SK-N-SH (cell line): ENCODE results near the gene FAM50B. TPM values are rescaled to one million over a fixed set of nuclear protein-coding genes. Genes with fewer than 3 reads are reported as not detected.

Experiments
- CTCF ChIA-PET: fragments of 300-600, 350-600 bp; formaldehyde crosslinking; extraction: SDS; loops from one replicate; lab custom pipeline; 2021; lab: Yijun Ruan, JAX
- POLR2A ChIA-PET: fragments of 350-600 bp; sonication (Branson Sonifier 250); formaldehyde crosslinking; extraction: SDS; loops from one replicate; lab custom pipeline; 2020; ENCODE audit warnings: antibody characterized with exemption, inconsistent platforms; lab: Yijun Ruan, JAX
- DNase-seq: peaks from one replicate; pipeline ENCODE4 v3.0.0; 2012
- H2AFZ ChIP-seq: fragments of 200-600 bp; sonication (generic); 2 replicates; pipeline ENCODE4 v1.8.1; 2016; ENCODE audit warnings: antibody characterized with exemption, mild to moderate bottlenecking, low read depth
- H3F3A ChIP-seq: fragments of 200-600 bp; sonication (generic); replicated peaks from 2 replicates; pipeline ENCODE3; 2016; ENCODE audit warnings: antibody characterized with exemption, mild to moderate bottlenecking; ENCODE audit not compliant: insufficient read depth
- H3K27ac ChIP-seq, 2 experiments: fragments of 200-500 bp in 1 of 2; fragments of 200-600 bp in 1 of 2; sonication (Bioruptor generic) in 1 of 2; sonication (generic), shearing (Covaris generic) in 1 of 2; 2 replicates each; pipeline versions ENCODE4 v1.5.1 to v1.6.1; 2014 to 2016; ENCODE audit warnings: low read depth in 2 of 2, inconsistent platforms in 1 of 2, low read length in 1 of 2, mild to moderate bottlenecking in 1 of 2, mixed read lengths in 1 of 2
- H3K27me3 ChIP-seq: fragments of 200-600 bp; sonication (generic), shearing (Covaris generic); 2 replicates; pipeline ENCODE4 v1.6.1; 2016; ENCODE audit warnings: mixed run types; ENCODE audit not compliant: insufficient read depth
- H3K36me3 ChIP-seq, 2 experiments: fragments of 200-500 bp in 1 of 2; fragments of 200-600 bp in 1 of 2; sonication (Bioruptor generic) in 1 of 2; sonication (generic) in 1 of 2; replicated peaks in 1 of 2; 2 replicates each; pipeline versions ENCODE3 to v1.5.1; 2014 to 2016; ENCODE audit warnings: low read length in 1 of 2, mild to moderate bottlenecking in 1 of 2; ENCODE audit not compliant: insufficient read depth in 2 of 2, control insufficient read depth in 1 of 2
- H3K4me1 ChIP-seq, 2 experiments: fragments of 200-500 bp in 1 of 2; fragments of 200-600 bp in 1 of 2; sonication (Bioruptor generic) in 1 of 2; sonication (generic), shearing (Covaris generic) in 1 of 2; 2 replicates each; pipeline versions ENCODE4 v1.5.1 to v1.6.1; 2014 to 2016; ENCODE audit warnings: low read depth in 1 of 2, low read length in 1 of 2, mixed run types in 1 of 2; ENCODE audit not compliant: insufficient read depth in 2 of 2, control insufficient read depth in 1 of 2
- H3K4me2 ChIP-seq: fragments of 200-600 bp; sonication (generic), shearing (Covaris generic); 2 replicates; pipeline ENCODE4 v1.6.1; 2017; ENCODE audit warnings: mixed run types
- H3K4me3 ChIP-seq, 2 experiments: fragments of 200-500 bp in 1 of 2; fragments of 200-600 bp in 1 of 2; sonication (Bioruptor generic) in 1 of 2; sonication (generic), shearing (Covaris generic) in 1 of 2; 2 replicates each; pipeline versions ENCODE4 v1.5.1 to v1.8.1; 2014 to 2016; ENCODE audit warnings: low read depth in 2 of 2, inconsistent platforms in 1 of 2, low read length in 1 of 2, mild to moderate bottlenecking in 1 of 2, mixed read lengths in 1 of 2, moderate library complexity in 1 of 2
- H3K79me2 ChIP-seq: fragments of 200-600 bp; sonication (generic); 2 replicates; pipeline ENCODE4 v1.8.1; 2017; ENCODE audit warnings: mild to moderate bottlenecking; ENCODE audit not compliant: insufficient read depth
- H3K9ac ChIP-seq: fragments of 200-600 bp; sonication (generic); 2 replicates; pipeline ENCODE4 v1.6.1; 2017; ENCODE audit warnings: mixed run types
- H3K9me2 ChIP-seq: fragments of 200-600 bp; sonication (generic); 2 replicates; pipeline ENCODE4 v1.6.1; 2017; ENCODE audit warnings: mixed run types
- H3K9me3 ChIP-seq: fragments of 200-600 bp; sonication (generic); 2 replicates; pipeline ENCODE4 v1.6.1; 2017; ENCODE audit warnings: mixed run types, mild to moderate bottlenecking, moderate library complexity
- H4K20me1 ChIP-seq: fragments of 200-600 bp; sonication (generic); 2 replicates; pipeline ENCODE4 v1.6.1; 2017; ENCODE audit warnings: mild to moderate bottlenecking, mixed run types; ENCODE audit not compliant: insufficient read depth
- CTCF ChIP-seq: fragments of 200-600 bp; sonication (generic); IDR thresholded peaks from 2 replicates; pipeline ENCODE4 v1.6.1; 2017; ENCODE audit warnings: antibody characterized with exemption, mild to moderate bottlenecking, moderate library complexity
- ELF1 ChIP-seq: IDR thresholded peaks from 2 replicates; pipeline ENCODE4 v1.4.0; 2012
- EP300 ChIP-seq, 2 experiments: IDR thresholded peaks; 2 replicates each; pipeline versions ENCODE4 v1.4.0 to v1.6.1; 2012; ENCODE audit warnings: borderline replicate concordance in 1 of 2, low read depth in 1 of 2, low read length in 1 of 2
- FOSL2 ChIP-seq: IDR thresholded peaks from 2 replicates; pipeline ENCODE4 v1.4.0; 2012; ENCODE audit warnings: low read depth, mild to moderate bottlenecking, moderate library complexity, borderline replicate concordance
- FOXJ3 ChIP-seq: sonication (generic); formaldehyde crosslinking; IDR thresholded peaks from 2 replicates; pipeline ENCODE4 v1.5.1; 2020; ENCODE audit warnings: mild to moderate bottlenecking, missing genetic modification reagents
- GABPA ChIP-seq: IDR thresholded peaks from 2 replicates; pipeline ENCODE4 v1.4.0; 2012; ENCODE audit warnings: low read depth, mild to moderate bottlenecking
- GATA2 ChIP-seq: sonication (generic); formaldehyde crosslinking; IDR thresholded peaks from 2 replicates; pipeline ENCODE4 v1.5.0; 2020; ENCODE audit warnings: mild to moderate bottlenecking, missing genetic modification reagents
- JUND ChIP-seq: IDR thresholded peaks from 2 replicates; pipeline ENCODE4 v1.4.0; 2012
- MAX ChIP-seq: IDR thresholded peaks from 2 replicates; pipeline ENCODE4 v1.4.0; 2012; ENCODE audit warnings: low read depth
- MEF2A ChIP-seq: IDR thresholded peaks from 2 replicates; pipeline ENCODE4 v1.4.0; 2012; ENCODE audit warnings: low read depth, borderline replicate concordance
- RCOR1 ChIP-seq: fragments of 150-350 bp; IDR thresholded peaks from 2 replicates; pipeline ENCODE4 v1.6.1; 2017; ENCODE audit warnings: antibody characterized with exemption, low read length
- RXRA ChIP-seq: IDR thresholded peaks from 2 replicates; pipeline ENCODE4 v1.4.0; 2012; ENCODE audit warnings: low read depth, mild to moderate bottlenecking, borderline replicate concordance
- SMC3 ChIP-seq: IDR thresholded peaks from 2 replicates; pipeline ENCODE4 v1.6.1; 2012; ENCODE audit warnings: low read depth, low read length, improper control_type of control experiment
- TAF1 ChIP-seq: IDR thresholded peaks from 2 replicates; pipeline ENCODE4 v1.6.1; 2012; ENCODE audit warnings: low read depth, mild to moderate bottlenecking, low read length, moderate library complexity, borderline replicate concordance
- YY1 ChIP-seq: IDR thresholded peaks from 2 replicates; pipeline ENCODE4 v1.4.0; 2012; ENCODE audit warnings: low read depth, mild to moderate bottlenecking
- WGBS: methylation state at CpG from one replicate; pipeline ENCODE4 v1.1.6; 2017; ENCODE audit warnings: low lambda C conversion rate; 5-methylcytosine and 5-hydroxymethylcytosine counted together
- polyA plus RNA-seq, 3 experiments: library from polyadenylated mRNA; depleted of rRNA; stranded (reverse); fragments of >200 nt; gene quantifications; 2 replicates each; pipeline ENCODE4 v1.2.3, GENCODE V29; 2012
- TF ChIP-seq, protein P1 (sequence below): fragments of 150-350 bp; IDR thresholded peaks from 2 replicates; pipeline ENCODE4 v1.6.1; 2016; ENCODE audit warnings: mild to moderate bottlenecking, low read depth, low read length
- TF ChIP-seq, protein P2 (sequence below): fragments of 150-350 bp; IDR thresholded peaks from 2 replicates; pipeline ENCODE4 v1.6.1; 2017; ENCODE audit warnings: antibody characterized with exemption, low read length, low read depth, borderline replicate concordance

FAM50B gene
- polyA plus RNA-seq, 1 of the 3 experiments (the other 2 are of a cell fraction), result 13.8 TPM

- Histone ChIP-seq H3F3A (no peaks in the 10 kb centered on the region), H3K9me3 (no peaks in the 10 kb centered on the region), H4K20me1 (no peaks in the 10 kb centered on the region), H3K4me3 (no peak overlapping the region), H3K9ac (no peak overlapping the region), H3K27me3 (no peaks in the 10 kb centered on the region), H3K27ac (no peak overlapping the region), H3K9me2 (no peaks in the 10 kb centered on the region), H3K4me1 (no peaks in the 10 kb centered on the region), H3K4me2 (no peak overlapping the region), H3K36me3 (no peaks in the 10 kb centered on the region), H2AFZ (no peak overlapping the region), H3K79me2 (no peaks in the 10 kb centered on the region)
- no peak for DNase-seq
- ChIA-PET CTCF (no interaction called here), POLR2A (no interaction called here)
- TF ChIP-seq FOXJ3 (no peak), GATA2 (CRISPR knock-in tag) (no peak), ELF1 (no peak), SMC3 (no peak), EP300 (IDR thresholded peaks at IDR 0.05; ENCODE audit: borderline replicate concordance in 1 of 2, low read depth in 1 of 2, low read length in 1 of 2) (no peak), FOSL2 (no peak), MAX (no peak), RXRA (no peak), TAF1 (no peak), MEF2A (no peak), RCOR1 (no peak), CTCF (no peak), GABPA (no peak), YY1 (no peak), JUND (no peak)
- TF ChIP-seq, protein P1, sequence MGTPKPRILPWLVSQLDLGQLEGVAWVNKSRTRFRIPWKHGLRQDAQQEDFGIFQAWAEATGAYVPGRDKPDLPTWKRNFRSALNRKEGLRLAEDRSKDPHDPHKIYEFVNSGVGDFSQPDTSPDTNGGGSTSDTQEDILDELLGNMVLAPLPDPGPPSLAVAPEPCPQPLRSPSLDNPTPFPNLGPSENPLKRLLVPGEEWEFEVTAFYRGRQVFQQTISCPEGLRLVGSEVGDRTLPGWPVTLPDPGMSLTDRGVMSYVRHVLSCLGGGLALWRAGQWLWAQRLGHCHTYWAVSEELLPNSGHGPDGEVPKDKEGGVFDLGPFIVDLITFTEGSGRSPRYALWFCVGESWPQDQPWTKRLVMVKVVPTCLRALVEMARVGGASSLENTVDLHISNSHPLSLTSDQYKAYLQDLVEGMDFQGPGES, result no peak
- TF ChIP-seq, protein P2, sequence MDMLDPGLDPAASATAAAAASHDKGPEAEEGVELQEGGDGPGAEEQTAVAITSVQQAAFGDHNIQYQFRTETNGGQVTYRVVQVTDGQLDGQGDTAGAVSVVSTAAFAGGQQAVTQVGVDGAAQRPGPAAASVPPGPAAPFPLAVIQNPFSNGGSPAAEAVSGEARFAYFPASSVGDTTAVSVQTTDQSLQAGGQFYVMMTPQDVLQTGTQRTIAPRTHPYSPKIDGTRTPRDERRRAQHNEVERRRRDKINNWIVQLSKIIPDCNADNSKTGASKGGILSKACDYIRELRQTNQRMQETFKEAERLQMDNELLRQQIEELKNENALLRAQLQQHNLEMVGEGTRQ, result no peak
- 86% methylated on average over 5 of the region's 5 CpGs for WGBS
Measured at GRCh38 chr6:3875486-3875885, 26.3 kb downstream of the FAM50B start.
